Fibroblast of the aortic adventitia (primary cell): ENCODE data around the gene DBET. TPM values are rescaled to one million over a fixed set of nuclear protein-coding genes. Genes with fewer than 3 reads are reported as not detected.
"Not testable (repeated sequence)": the region's sequence is repeated elsewhere in the genome, so short reads cannot be mapped to it uniquely, and the experiment has no call there.

ENCODE experiments used
- DNase-seq: peaks from one replicate; pipeline ENCODE4 v3.0.0-alpha.2; 2010; ENCODE audit warnings: low read depth
- H3K4me3 ChIP-seq: 2 replicates; pipeline ENCODE4 v1.5.1; 2011; ENCODE audit warnings: low read depth, mild to moderate bottlenecking, control low read depth, low read length, moderate library complexity
- CTCF ChIP-seq: IDR thresholded peaks from 2 replicates; pipeline ENCODE4 v1.5.1; 2011; ENCODE audit warnings: mild to moderate bottlenecking, low read length, control low read depth, inconsistent platforms; ENCODE audit not compliant: insufficient read depth
- total RNA-seq: library from RNA; depleted of rRNA; stranded (reverse); fragments of >200 nt; gene quantifications from 2 replicates; pipeline ENCODE4 v1.2.3, GENCODE V29; 2012; ENCODE audit warnings: low replicate concordance

Gene DBET
- not detected in 2 replicates for total RNA-seq

DNA sequence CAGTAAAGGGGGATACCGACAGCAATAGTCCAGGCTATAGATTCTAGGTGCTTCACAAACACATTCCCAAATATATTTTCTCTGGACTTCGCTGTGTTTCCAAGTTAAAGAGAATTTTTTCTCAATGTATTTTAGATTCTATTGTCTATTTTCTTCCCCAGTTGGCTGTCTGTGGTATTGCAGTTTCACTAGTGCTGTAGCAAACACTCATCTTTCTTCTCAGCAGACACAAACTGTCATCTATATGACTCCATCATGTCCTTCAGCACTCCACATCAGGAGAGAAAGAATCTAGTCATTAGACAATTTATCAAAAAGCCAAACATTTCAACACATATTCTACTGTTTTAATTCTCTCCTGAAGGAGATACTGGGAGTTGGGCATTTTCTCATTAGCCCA, at the start of gene DBET:
DBET (plus strand) TSS at position 161 of the 400 bp plus-strand sequence.
- H3K4me3 ChIP-seq, DNase-seq: not testable (repeated sequence)

GRCh38 chr4:190014771-190015537, 49.3 kb upstream of the DBET start:
- H3K4me3 ChIP-seq, result no peak overlapping the region
- DNase-seq, result no peak
- no peak for TF ChIP-seq CTCF

DNA sequence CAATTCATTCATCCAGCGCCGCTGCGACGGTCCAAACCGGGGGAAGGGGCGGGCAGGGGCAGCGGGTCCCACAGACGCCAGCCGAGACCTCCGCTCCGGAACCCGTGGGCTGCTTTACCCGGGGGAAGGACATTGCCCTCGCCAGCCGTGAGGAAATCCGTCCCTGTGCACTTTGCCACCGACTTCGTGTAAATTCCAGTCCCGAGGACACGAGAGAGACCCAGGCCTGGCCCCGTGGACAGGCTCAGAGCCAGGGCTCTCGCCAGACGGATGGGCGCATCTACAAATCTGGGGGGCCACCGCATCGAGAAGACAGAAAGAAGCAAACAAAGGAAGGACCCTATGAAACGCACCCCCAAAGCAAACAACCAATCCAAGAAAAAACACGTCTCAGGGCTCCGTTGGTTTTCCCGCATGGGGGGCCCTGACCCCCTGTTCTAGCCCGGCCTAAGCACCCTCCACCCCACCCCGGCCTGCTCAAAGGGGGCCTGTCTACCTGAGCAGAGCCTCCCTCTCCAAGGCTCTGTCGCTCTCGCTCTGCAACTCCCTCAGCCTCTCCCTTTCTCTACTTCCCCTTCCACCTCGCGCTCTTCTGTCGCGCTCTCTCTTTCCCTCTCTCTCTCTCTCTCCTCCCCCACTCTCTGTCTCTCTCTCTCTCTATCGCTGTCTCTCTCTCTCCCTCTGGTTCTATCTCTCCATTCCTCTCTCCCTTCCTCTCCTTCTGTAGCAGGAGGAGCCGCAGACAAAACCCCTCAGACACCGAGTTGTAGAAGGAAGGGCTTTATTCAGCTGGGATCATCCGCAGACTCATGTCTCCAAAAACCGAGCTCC, 48.5 kb upstream of the DBET start:
- H3K4me3 ChIP-seq, result no peak overlapping the region
- no peak for TF ChIP-seq CTCF
- no peak for DNase-seq

DNA sequence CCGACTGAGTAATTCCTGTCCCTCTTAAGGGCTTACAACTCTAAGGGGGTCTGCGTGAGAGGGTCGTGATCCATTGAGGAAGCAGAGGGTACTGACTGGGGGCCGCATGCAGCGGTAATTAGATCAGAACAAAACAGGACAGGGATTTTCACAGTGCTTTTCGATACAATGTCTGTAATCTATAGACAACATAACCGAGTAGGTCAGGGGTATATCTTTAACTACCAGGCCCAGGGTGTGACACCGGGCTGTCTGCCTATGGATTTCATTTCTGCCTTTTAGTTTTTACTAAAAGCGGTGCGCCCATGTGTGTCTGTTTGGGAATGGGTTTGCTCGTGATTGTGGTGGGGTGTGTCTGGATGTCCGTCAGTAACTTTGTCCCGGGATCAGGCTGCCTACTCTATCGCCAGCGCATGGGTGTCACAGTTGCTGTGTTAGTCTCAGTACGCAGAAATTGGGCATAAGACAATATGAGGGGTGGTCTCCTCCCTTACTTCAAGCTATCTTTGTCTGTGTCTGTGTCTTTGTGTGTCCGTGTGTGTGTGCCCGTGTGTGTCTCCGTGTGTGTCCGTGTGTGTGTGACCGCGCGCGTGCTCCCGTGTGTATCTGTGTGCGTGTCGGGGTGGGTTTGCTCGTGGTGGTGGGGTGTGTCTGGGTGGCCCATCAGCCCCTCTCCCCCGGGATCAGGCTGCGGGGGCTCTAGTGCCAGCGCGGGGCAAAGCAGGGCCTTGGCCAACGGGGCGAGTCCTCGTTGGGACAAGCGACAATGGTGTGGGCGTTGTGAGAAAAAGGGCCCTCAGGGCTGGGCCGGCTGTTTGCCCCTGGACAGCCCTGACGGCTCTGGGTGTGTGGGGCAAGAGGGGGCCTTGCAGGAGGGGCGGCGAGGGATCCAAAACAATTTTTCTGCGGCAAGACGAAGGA, 47.7 kb upstream of the DBET start:
- no peak for DNase-seq
- H3K4me3 ChIP-seq, result no peak overlapping the region
- TF ChIP-seq CTCF, result no peak

DNA sequence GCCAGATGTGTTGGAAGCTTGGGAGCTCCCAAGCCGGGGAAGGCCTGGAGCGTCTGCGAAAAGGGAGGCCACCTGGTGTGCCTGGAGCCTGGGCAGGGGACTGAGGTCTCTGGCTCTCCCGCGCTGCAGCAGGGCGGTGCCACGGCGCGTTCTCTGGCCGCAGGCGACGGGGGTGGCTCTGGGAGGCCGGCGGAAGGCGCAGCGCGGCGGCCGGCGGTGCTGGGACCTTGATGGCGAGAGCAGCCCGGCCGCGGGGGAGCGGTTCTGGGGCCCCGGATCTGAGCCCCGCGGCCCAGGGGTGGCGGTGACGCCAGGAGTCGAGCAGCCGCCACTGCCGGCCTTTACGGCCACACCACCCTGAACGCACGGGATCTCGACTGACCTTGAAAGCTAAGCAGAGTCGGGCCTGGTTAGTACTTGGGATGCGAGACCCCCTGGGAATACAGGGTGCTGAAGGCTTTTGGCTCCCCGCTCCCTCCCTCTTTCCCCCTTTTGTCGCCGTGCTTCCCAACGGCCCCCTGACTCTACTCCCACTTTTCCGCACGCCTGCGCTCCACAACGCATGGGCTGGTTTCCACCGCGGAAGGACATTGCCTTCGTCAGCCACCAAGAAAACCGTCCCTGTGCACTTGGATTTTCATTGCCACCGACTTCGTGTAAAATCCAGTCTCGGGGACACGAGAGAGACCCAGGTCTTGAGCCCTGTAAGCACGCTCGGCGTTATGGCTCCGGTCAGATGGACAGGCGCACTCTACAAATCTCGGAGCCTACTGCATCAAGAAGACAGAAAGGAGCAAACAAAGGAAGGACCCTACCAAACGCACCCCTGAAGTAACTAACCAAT, 46.7 kb upstream of the DBET start:
- no peak for TF ChIP-seq CTCF
- no peak overlapping the region for H3K4me3 ChIP-seq
- DNase-seq, result no peak

- no peak for DNase-seq
- no peak for TF ChIP-seq CTCF
- no peak overlapping the region for H3K4me3 ChIP-seq
Measured at GRCh38 chr4:190018201-190018920, 45.9 kb upstream of the DBET start.
